ENCODE results near the gene BOD1L2.

Gene BOD1L2

GRCh38 chr18:57150828-57151227 is 3.9 kb downstream of the BOD1L2 start:
- no peak for DNase-seq

- no peak for DNase-seq
These were observed 7.4 kb downstream of the BOD1L2 start for GRCh38 chr18:57154191-57154830.

- DNase-seq: no peak
These were observed 17.5 kb downstream of the BOD1L2 start for GRCh38 chr18:57164401-57164800.

- no peak for DNase-seq
These were observed 20.9 kb downstream of the BOD1L2 start for GRCh38 chr18:57167617-57168308.

GRCh38 chr18:57171026-57171425 is 24.1 kb downstream of the BOD1L2 start:
- no peak for DNase-seq

- DNase-seq: no peak
These were observed 28.6 kb downstream of the BOD1L2 start for GRCh38 chr18:57175532-57175931.

GRCh38 chr18:57185434-57185833 is 38.5 kb downstream of the BOD1L2 start:
- no peak for DNase-seq

GRCh38 chr18:57188851-57189557 is 42.1 kb downstream of the BOD1L2 start:
- DNase-seq: no peak

- DNase-seq: no peak
These were observed 43.1 kb downstream of the BOD1L2 start for GRCh38 chr18:57190026-57190425.

- DNase-seq: no peak
These were observed 47.2 kb downstream of the BOD1L2 start for GRCh38 chr18:57194070-57194469.

- no peak for DNase-seq
These were observed 47.7 kb downstream of the BOD1L2 start for GRCh38 chr18:57194622-57195021.

- no peak for DNase-seq
These were observed 48.5 kb downstream of the BOD1L2 start for GRCh38 chr18:57195341-57195740.

GRCh38 chr18:57197261-57197660 is 50.4 kb downstream of the BOD1L2 start:
- no peak for DNase-seq

GRCh38 chr18:57198073-57198472 is 51.2 kb downstream of the BOD1L2 start:
- DNase-seq: no peak
